Liver (tissue), 3 donors: ENCODE results near the gene NEK7.

Experiments used
- CTCF ChIP-seq: fragments of 150-350 bp; IDR thresholded peaks from 2 replicates; pipeline ENCODE4 v1.5.1; 2017; ENCODE audit warnings: improper control_type of control experiment, low read depth, low read length; ENCODE audit not compliant: missing input control
- FOXA1 ChIP-seq: IDR thresholded peaks from 2 replicates; pipeline ENCODE4 v1.6.1; 2016; ENCODE audit warnings: antibody characterized with exemption
- GABPA ChIP-seq, 2 donors: IDR thresholded peaks in 1 of 2; conservative IDR thresholded peaks in 1 of 2; 2 replicates each; pipeline ENCODE4 v1.6.1; 2016; ENCODE audit warnings: antibody characterized with exemption in 2 of 2, mild to moderate bottlenecking in 1 of 2, moderate library complexity in 1 of 2
- JUND ChIP-seq, 2 donors: IDR thresholded peaks; 2 replicates each; pipeline ENCODE4 v1.6.1; 2016; ENCODE audit warnings: antibody characterized with exemption in 2 of 2
- MAX ChIP-seq: IDR thresholded peaks from 2 replicates; pipeline ENCODE4 v1.6.1; 2016; ENCODE audit warnings: antibody characterized with exemption
- RAD21 ChIP-seq, 2 donors: IDR thresholded peaks; 2 replicates each; pipeline ENCODE4 v1.6.1; 2016; ENCODE audit warnings: antibody characterized with exemption in 2 of 2, mild to moderate bottlenecking in 2 of 2
- REST ChIP-seq: IDR thresholded peaks from 2 replicates; pipeline ENCODE4 v1.6.1; 2016; ENCODE audit warnings: antibody characterized with exemption, mild to moderate bottlenecking
- RXRA ChIP-seq, 2 donors: IDR thresholded peaks; 2 replicates each; pipeline ENCODE4 v1.6.1; 2017 to 2018; ENCODE audit warnings: antibody characterized with exemption in 2 of 2, mild to moderate bottlenecking in 1 of 2
- TAF1 ChIP-seq: conservative IDR thresholded peaks from 2 replicates; pipeline ENCODE4 v1.6.1; 2016; ENCODE audit warnings: antibody characterized with exemption, mild to moderate bottlenecking
- donor health status: healthy.
- donor health status: healthy.

DNA sequence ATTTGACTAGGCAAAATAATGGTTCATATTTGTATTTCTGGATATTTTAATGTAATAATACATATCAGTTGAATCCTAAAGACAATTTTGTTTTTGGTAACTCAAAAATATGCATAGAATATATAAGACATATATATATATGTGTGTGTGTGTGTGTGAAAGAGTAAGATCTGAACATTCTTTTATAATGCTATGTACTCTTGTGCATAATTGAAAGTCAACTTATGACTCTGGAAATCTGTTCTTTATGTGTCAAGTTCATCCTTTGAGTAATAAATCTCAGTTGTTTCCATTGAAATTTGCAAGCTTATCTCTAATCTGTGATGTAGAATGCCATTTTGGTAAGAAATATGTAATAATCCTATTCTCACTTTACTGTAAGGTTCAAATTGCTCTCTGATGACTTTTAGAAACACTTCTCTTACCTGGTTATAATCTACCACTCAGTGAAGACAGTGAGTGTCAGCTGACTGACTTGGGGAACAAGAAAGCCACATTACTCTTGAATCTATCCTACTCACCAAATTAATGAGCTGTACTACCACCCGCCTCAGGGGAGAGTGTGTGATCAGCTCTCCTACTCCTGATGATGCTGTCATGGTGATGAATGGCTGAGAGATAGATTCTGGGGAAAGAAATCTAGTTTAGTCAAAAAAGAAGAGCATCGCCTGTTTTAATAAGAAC is 15.0 kb upstream of the NEK7 start:
- TF ChIP-seq CTCF (no peak), RXRA (IDR thresholded peaks at IDR 0.05) (no peak), REST (no peak), JUND (IDR thresholded peaks at IDR 0.05) (no peak), GABPA (IDR thresholded peaks at IDR 0.05 in 1 of 2, conservative IDR thresholded peaks at IDR 0.05 in 1 of 2) (no peak), TAF1 (no peak), FOXA1 (no peak), MAX (no peak), RAD21 (IDR thresholded peaks at IDR 0.05) (no peak)
